Testis (tissue), 3 donors: Measurements from ENCODE around the gene IRF8. TPM values are rescaled to one million over a fixed set of nuclear protein-coding genes. Genes with fewer than 3 reads are reported as not detected.
A peak's percentile ranks its signal among the peaks of the same experiment; 100 is the strongest.

Experiments
- DNase-seq: peaks from one replicate; pipeline ENCODE4 v3.0.0-alpha.2; 2019
- H3K27ac ChIP-seq, 2 donors: fragments of 200-600 bp; sonication (generic); one replicate each; pipeline ENCODE4 v1.5.1; 2019
- H3K27me3 ChIP-seq: fragments of 200-600 bp; sonication (generic); one replicate; pipeline ENCODE4 v1.5.1; 2019
- H3K36me3 ChIP-seq: fragments of 200-600 bp; sonication (generic); one replicate; pipeline ENCODE4 v1.5.1; 2017; ENCODE audit warnings: low read depth; ENCODE audit errors: missing control alignments
- H3K4me1 ChIP-seq: fragments of 200-600 bp; sonication (generic); one replicate; pipeline ENCODE4 v1.5.1; 2019
- H3K4me3 ChIP-seq, 2 donors: fragments of 200-600 bp; sonication (generic); one replicate each; pipeline ENCODE4 v1.5.1; 2017 to 2019
- H3K9me3 ChIP-seq: fragments of 200-600 bp; sonication (generic); one replicate; pipeline ENCODE4 v1.5.1; 2017
- POLR2A ChIP-seq: fragments of 450-650 bp; IDR thresholded peaks from one replicate; pipeline ENCODE4 v1.6.1; 2017; ENCODE audit warnings: antibody characterized with exemption, mild to moderate bottlenecking, moderate library complexity
- WGBS, 2 donors: methylation state at CpG; one replicate each; pipeline ENCODE4 v1.1.5; 2018; 5-methylcytosine and 5-hydroxymethylcytosine counted together
- intact Hi-C: fragments of 100-400 bp; cut with DNase I; formaldehyde crosslinking; loops from one replicate; pipeline ENCODE4 v1.15.1; 2023; ENCODE audit warnings: low total_unique reads
- polyA plus RNA-seq: library from polyadenylated mRNA; stranded (reverse); fragments of 350-450 nt; fragmentation: Illumina TruSeq; extraction: RNeasy Lipid Tissue Mini Kit (QIAGEN cat#74804); gene quantifications from one replicate; pipeline ENCODE4 v1.2.3, GENCODE V29; 2014; ENCODE audit warnings: low read depth, low replicate concordance; ENCODE audit not compliant: insufficient read depth
- total RNA-seq, 2 donors: library from RNA; depleted of rRNA; stranded (reverse); fragments of >200 nt; gene quantifications; one replicate each; pipeline ENCODE4 v1.2.3, GENCODE V29; 2016
- TF ChIP-seq, protein P1 (sequence below), 3 experiments: fragments of 450-650 bp in 2 of 3; fragments of 200-600 bp in 1 of 3; sonication (generic) in 1 of 3; IDR thresholded peaks; one replicate each; pipeline ENCODE4 v1.5.1; 2016 to 2019; ENCODE audit warnings: antibody characterized with exemption in 3 of 3, mild to moderate bottlenecking in 2 of 3, moderate library complexity in 1 of 3

The IRF8 gene
- total and polyA plus RNA-seq, 3 donors from 2014 or later: 7.2 to 15.0 (median 14.0) TPM

DNA sequence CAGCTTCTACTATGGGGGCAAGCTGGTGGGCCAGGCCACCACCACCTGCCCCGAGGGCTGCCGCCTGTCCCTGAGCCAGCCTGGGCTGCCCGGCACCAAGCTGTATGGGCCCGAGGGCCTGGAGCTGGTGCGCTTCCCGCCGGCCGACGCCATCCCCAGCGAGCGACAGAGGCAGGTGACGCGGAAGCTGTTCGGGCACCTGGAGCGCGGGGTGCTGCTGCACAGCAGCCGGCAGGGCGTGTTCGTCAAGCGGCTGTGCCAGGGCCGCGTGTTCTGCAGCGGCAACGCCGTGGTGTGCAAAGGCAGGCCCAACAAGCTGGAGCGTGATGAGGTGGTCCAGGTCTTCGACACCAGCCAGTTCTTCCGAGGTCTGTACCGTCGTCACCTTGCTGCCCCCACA is 19.5 kb downstream of the IRF8 start:
- no peak for TF ChIP-seq POLR2A
- TF ChIP-seq, protein P1, sequence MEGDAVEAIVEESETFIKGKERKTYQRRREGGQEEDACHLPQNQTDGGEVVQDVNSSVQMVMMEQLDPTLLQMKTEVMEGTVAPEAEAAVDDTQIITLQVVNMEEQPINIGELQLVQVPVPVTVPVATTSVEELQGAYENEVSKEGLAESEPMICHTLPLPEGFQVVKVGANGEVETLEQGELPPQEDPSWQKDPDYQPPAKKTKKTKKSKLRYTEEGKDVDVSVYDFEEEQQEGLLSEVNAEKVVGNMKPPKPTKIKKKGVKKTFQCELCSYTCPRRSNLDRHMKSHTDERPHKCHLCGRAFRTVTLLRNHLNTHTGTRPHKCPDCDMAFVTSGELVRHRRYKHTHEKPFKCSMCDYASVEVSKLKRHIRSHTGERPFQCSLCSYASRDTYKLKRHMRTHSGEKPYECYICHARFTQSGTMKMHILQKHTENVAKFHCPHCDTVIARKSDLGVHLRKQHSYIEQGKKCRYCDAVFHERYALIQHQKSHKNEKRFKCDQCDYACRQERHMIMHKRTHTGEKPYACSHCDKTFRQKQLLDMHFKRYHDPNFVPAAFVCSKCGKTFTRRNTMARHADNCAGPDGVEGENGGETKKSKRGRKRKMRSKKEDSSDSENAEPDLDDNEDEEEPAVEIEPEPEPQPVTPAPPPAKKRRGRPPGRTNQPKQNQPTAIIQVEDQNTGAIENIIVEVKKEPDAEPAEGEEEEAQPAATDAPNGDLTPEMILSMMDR (IDR thresholded peaks at IDR 0.05): no peak
- Histone ChIP-seq H3K4me1 (peaks cover 4% of the 10 kb centered on the region), H3K36me3 (no peaks in the 10 kb centered on the region), H3K4me3 (no peak overlapping the region), H3K27ac (no peak overlapping the region), H3K9me3 (no peaks in the 10 kb centered on the region), H3K27me3 (no peaks in the 10 kb centered on the region)
- intact Hi-C loops: no loop called here
- DNase-seq: no peak
- WGBS, 2 donors: 98 to 100% methylated on average over 4 to 30 of the region's 30 CpGs

DNA sequence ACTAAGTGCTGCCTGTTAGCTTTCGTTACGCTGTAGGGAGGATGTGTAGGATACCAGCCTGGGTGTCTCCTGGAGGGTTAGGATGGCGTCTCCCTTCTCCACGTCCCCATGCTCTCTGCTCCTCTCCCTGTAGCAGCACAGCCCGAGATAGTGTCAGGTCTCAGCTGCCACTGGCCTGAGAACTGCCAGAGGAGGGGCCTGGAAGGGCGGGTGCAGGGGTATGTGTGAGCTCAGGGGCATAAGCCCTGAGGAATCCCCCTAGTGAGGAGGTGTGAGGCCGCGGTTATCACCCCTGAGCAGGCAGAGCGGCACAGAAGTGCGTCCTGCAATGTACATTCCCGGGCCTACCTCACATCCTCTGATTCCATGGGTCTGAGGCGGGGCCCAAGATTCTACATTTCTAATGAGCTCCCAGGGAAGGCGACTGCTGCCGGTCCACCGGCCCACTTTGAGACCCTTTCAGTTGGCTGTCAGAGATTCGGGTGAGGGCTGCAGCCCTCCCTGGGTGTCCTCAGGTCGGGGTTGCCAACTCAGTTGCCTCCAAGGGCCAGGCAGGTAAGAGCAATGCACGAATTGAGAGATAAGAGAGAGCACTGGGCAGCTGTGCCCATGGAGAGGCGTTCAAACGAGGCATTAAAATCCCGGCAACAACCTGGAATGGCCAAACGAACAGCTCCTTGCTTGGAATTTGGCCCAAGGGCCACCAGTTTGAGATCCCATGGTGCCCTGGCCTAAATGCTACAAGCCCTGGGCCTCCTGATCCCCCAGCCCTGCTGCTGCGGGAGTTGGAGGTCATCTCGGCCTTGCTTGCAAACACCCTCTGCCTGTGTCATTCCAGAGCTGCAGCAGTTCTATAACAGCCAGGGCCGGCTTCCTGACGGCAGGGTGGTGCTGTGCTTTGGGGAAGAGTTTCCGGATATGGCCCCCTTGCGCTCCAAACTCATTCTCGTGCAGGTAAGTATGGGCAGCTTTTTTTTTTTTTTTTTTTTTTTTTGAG is 20.6 kb downstream of the IRF8 start:
- Histone ChIP-seq H3K4me3 (no peak overlapping the region), H3K27me3 (no peaks in the 10 kb centered on the region), H3K27ac (no peak overlapping the region), H3K36me3 (no peaks in the 10 kb centered on the region), H3K9me3 (no peaks in the 10 kb centered on the region), H3K4me1 (peaks cover 4% of the 10 kb centered on the region)
- TF ChIP-seq, protein P1 (IDR thresholded peaks at IDR 0.05): no peak
- no peak for TF ChIP-seq POLR2A
- WGBS, 2 donors: 84 to 88% methylated on average over 23 to 29 of the region's 29 CpGs
- intact Hi-C loops: no loop called here
- DNase-seq: no peak

DNA sequence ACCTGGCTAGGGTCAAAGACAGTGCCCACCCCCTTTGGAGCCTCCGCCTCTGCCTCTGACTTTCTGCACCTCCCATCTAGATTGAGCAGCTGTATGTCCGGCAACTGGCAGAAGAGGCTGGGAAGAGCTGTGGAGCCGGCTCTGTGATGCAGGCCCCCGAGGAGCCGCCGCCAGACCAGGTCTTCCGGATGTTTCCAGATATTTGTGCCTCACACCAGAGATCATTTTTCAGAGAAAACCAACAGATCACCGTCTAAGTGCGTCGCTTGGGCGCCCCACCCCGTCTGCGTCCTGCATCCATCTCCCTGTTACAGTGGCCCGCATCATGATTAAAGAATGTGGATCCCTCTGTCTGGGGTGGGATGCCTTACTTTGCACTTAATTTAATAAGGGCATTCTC is 22.1 kb downstream of the IRF8 start:
- Histone ChIP-seq H3K4me1 (peaks cover 4% of the 10 kb centered on the region), H3K27me3 (no peaks in the 10 kb centered on the region), H3K27ac (no peak overlapping the region), H3K4me3 (no peak overlapping the region), H3K9me3 (no peaks in the 10 kb centered on the region), H3K36me3 (no peaks in the 10 kb centered on the region)
- 91 to 96% methylated on average over 11 to 14 of the region's 14 CpGs for WGBS, 2 donors
- no peak for TF ChIP-seq POLR2A
- TF ChIP-seq, protein P1 (IDR thresholded peaks at IDR 0.05): no peak
- no peak for DNase-seq
- intact Hi-C loops: no loop called here

DNA sequence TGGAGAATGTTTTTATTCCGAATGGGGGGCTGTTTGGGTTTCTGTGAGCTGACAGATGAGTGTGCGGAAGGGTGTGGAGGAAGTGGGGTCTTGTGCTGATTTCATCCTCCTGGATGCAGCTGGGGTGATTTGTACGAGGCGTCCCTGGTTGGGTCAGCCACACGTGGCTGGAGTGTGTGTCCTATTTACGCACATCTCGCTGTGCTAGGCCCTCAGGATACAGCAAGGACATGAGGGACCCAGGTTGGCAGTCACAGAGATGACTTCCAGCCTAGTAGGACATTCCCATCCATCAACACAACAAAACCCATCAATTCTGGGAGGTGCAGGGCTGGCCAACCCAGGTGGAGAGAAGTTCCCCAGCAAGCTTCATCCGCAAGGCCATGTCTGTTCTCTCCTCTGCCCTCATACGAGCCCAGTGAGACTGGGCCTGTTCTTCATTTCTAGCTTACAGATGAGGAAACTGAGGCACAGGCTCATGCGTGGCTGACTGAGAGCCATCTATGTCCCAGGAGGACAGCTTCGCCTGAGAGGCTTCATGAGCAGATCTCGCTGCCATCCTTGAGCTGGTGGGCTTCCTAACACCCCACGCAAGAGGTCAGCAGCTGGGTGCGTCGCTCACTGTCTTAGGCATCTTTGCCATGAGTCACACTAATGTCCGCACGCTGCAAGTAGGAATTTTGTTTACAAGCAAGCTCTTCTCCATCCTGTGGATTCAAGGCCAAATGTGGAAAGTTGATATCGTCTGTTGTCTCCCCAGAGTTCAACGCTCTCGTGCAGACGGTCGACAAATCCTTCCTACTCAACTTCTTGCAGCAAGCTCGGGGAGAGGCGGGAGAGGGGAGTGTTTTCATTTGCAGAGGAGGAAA is 24.4 kb downstream of the IRF8 start:
- intact Hi-C loops: no loop called here
- 60 to 69% methylated on average over 15 to 24 of the region's 24 CpGs for WGBS, 2 donors
- TF ChIP-seq, protein P1 (IDR thresholded peaks at IDR 0.05): no peak
- no peak for TF ChIP-seq POLR2A
- Histone ChIP-seq H3K4me1 (no peaks in the 10 kb centered on the region), H3K9me3 (no peaks in the 10 kb centered on the region), H3K27ac (no peak overlapping the region), H3K36me3 (no peaks in the 10 kb centered on the region), H3K27me3 (no peaks in the 10 kb centered on the region), H3K4me3 (no peak overlapping the region)
- DNase-seq: peak; percentile 61
